ENCODE data around the gene INSR. TPM values are rescaled to one million over a fixed set of nuclear protein-coding genes. Genes with fewer than 3 reads are reported as not detected.

The INSR gene
- total RNA-seq, 1 donor from 2014 or later = 7.9 TPM

GRCh38 chr19:7137120-7137519 is 157.1 kb downstream of the INSR start:
- Mint-ChIP-seq H3K27ac (ENCODE audit: unreplicated experiment) (no peak overlapping the region), H3K36me3 (ENCODE audit: low read depth, unreplicated experiment) (peaks cover 11% of the 10 kb centered on the region), H3K27me3 (ENCODE audit: low read depth, unreplicated experiment) (no peaks in the 10 kb centered on the region), H3K4me3 (ENCODE audit: unreplicated experiment) (no peak overlapping the region), H3K9me3 (ENCODE audit: unreplicated experiment) (no peaks in the 10 kb centered on the region), H3K4me1 (ENCODE audit: low read depth, unreplicated experiment) (no peaks in the 10 kb centered on the region)
- Histone ChIP-seq H3K4me1 (ENCODE audit: insufficient read depth, low read length) (no peaks in the 10 kb centered on the region), H3K9ac (ENCODE audit: low read length) (no peak overlapping the region), H3K36me3 (ENCODE audit: insufficient read depth, low read length) (no peaks in the 10 kb centered on the region), H3K9me3 (ENCODE audit: insufficient read depth, low read depth, low read length) (no peaks in the 10 kb centered on the region), H4K20me1 (ENCODE audit: insufficient read depth, low read length) (no peaks in the 10 kb centered on the region), H3K4me3 (ENCODE audit: insufficient read depth, low read depth, low read length) (no peak overlapping the region), H3K27ac (ENCODE audit: low read depth, low read length) (no peak overlapping the region), H3K4me2 (ENCODE audit: low read length) (no peak overlapping the region), H3K27me3 (ENCODE audit: insufficient read depth, low read length) (no peaks in the 10 kb centered on the region), H2AFZ (ENCODE audit: low read depth, low read length) (no peak overlapping the region), H3K79me2 (ENCODE audit: insufficient read depth, low read length) (no peaks in the 10 kb centered on the region)
- TF ChIP-seq CTCF (IDR thresholded peaks at IDR 0.05; ENCODE audit: insufficient read depth, low read depth, low read length) (no peak), EZH2 (IDR thresholded peaks at IDR 0.05; ENCODE audit: insufficient read depth, low read length) (no peak)
- DNase-seq (ENCODE audit: low read depth) = no peak
- FAIRE-seq = no peak

DNA sequence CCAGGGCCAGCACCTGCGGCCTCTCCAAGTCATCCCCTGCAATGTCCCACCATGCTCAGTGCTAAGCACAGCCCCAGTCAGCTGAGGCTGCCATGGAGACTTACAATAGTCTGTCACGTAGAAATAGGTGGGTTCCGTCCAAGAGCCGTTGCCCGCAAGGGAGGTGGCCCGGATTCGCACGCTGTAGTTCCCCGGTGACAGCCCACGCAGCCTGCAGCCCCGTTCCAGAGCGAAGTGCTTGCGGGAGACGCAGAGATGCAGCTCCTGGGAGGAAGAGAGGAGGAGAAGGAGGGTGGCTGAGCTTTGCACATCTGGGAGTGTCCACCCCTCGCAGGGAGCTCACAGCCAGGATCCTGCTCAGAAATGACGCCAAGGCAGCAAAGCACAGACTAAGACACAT is 162.2 kb downstream of the INSR start:
- no peaks in the 10 kb centered on the region for H3K36me3 ChIP-seq (ENCODE audit: insufficient read depth, low read length)
- Mint-ChIP-seq H3K36me3 (ENCODE audit: low read depth, unreplicated experiment) (peaks cover 11% of the 10 kb centered on the region), H3K4me3 (ENCODE audit: unreplicated experiment) (no peak overlapping the region), H3K27ac (ENCODE audit: unreplicated experiment) (no peak overlapping the region), H3K27me3 (ENCODE audit: low read depth, unreplicated experiment) (no peaks in the 10 kb centered on the region), H3K4me1 (ENCODE audit: low read depth, unreplicated experiment) (no peaks in the 10 kb centered on the region), H3K9me3 (ENCODE audit: unreplicated experiment) (peaks cover 1% of the 10 kb centered on the region)
- FAIRE-seq = no peak
- H3K27ac ChIP-seq (ENCODE audit: low read depth, low read length) = no peak overlapping the region
- no peaks in the 10 kb centered on the region for H3K9me3 ChIP-seq (ENCODE audit: insufficient read depth, low read depth, low read length)
- H3K79me2 ChIP-seq (ENCODE audit: insufficient read depth, low read length) = no peaks in the 10 kb centered on the region
- H3K9ac ChIP-seq (ENCODE audit: low read length) = no peak overlapping the region
- no peak for DNase-seq (ENCODE audit: low read depth)
- no peaks in the 10 kb centered on the region for H4K20me1 ChIP-seq (ENCODE audit: insufficient read depth, low read length)
- H2AFZ ChIP-seq (ENCODE audit: low read depth, low read length) = no peak overlapping the region
- no peaks in the 10 kb centered on the region for H3K27me3 ChIP-seq (ENCODE audit: insufficient read depth, low read length)
- no peak for TF ChIP-seq CTCF (IDR thresholded peaks at IDR 0.05; ENCODE audit: insufficient read depth, low read depth, low read length)
- TF ChIP-seq EZH2 (IDR thresholded peaks at IDR 0.05; ENCODE audit: insufficient read depth, low read length) = no peak
- H3K4me1 ChIP-seq (ENCODE audit: insufficient read depth, low read length) = no peaks in the 10 kb centered on the region
- H3K4me3 ChIP-seq (ENCODE audit: insufficient read depth, low read depth, low read length) = no peak overlapping the region
- no peak overlapping the region for H3K4me2 ChIP-seq (ENCODE audit: low read length)

DNA sequence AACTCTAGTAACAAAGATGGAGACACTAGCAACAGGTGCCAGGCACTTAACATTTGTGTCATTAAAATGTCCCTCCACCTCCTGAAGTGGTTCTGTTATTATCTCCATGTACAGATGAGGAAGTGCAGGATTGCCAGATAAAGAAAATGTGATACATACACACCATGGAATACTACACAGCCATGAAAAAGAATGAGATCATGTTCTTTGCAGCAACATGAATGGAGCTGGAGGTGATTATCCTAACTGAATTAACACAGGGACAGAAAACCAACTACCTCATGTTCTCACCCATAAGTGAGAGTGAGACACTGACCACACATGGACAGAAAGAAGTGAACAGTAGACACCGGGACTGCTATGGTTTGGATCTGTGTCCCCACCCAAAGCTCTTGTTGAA is 164.2 kb downstream of the INSR start:
- no peak for TF ChIP-seq EZH2 (IDR thresholded peaks at IDR 0.05; ENCODE audit: insufficient read depth, low read length)
- no peak for TF ChIP-seq CTCF (IDR thresholded peaks at IDR 0.05; ENCODE audit: insufficient read depth, low read depth, low read length)
- Histone ChIP-seq H3K4me3 (ENCODE audit: insufficient read depth, low read depth, low read length) (no peak overlapping the region), H3K27me3 (ENCODE audit: insufficient read depth, low read length) (no peaks in the 10 kb centered on the region), H3K27ac (ENCODE audit: low read depth, low read length) (no peak overlapping the region), H3K9me3 (ENCODE audit: insufficient read depth, low read depth, low read length) (peaks cover 6% of the 10 kb centered on the region), H3K9ac (ENCODE audit: low read length) (no peak overlapping the region), H3K4me1 (ENCODE audit: insufficient read depth, low read length) (no peaks in the 10 kb centered on the region), H2AFZ (ENCODE audit: low read depth, low read length) (no peak overlapping the region), H3K79me2 (ENCODE audit: insufficient read depth, low read length) (no peaks in the 10 kb centered on the region), H3K36me3 (ENCODE audit: insufficient read depth, low read length) (no peaks in the 10 kb centered on the region), H3K4me2 (ENCODE audit: low read length) (no peak overlapping the region), H4K20me1 (ENCODE audit: insufficient read depth, low read length) (no peaks in the 10 kb centered on the region)
- peaks cover 14% of the 10 kb centered on the region for H3K9me3 Mint-ChIP-seq (ENCODE audit: unreplicated experiment)
- peaks cover 25% of the 10 kb centered on the region for H3K36me3 Mint-ChIP-seq (ENCODE audit: low read depth, unreplicated experiment)
- H3K27ac Mint-ChIP-seq (ENCODE audit: unreplicated experiment) = no peak overlapping the region
- no peak overlapping the region for H3K4me3 Mint-ChIP-seq (ENCODE audit: unreplicated experiment)
- H3K27me3 Mint-ChIP-seq (ENCODE audit: low read depth, unreplicated experiment) = no peaks in the 10 kb centered on the region
- DNase-seq (ENCODE audit: low read depth) (no peak), FAIRE-seq (no peak)
- H3K4me1 Mint-ChIP-seq (ENCODE audit: low read depth, unreplicated experiment) = no peaks in the 10 kb centered on the region

All from astrocyte (in vitro differentiated cells and primary cell).